ENCODE results near the gene HSF2BP. TPM values are rescaled to one million over a fixed set of nuclear protein-coding genes. Genes with fewer than 3 reads are reported as not detected.
A peak's percentile ranks its signal among the peaks of the same experiment; 100 is the strongest.

The HSF2BP gene
- total RNA-seq, 1 donor, result 1.8 TPM

- Histone ChIP-seq H3K36me3 (ENCODE audit: insufficient read depth, low read length) (peaks cover 37% of the 10 kb centered on the region), H2AFZ (ENCODE audit: low read length) (no peak overlapping the region), H4K20me1 (ENCODE audit: insufficient read depth, low read length) (no peaks in the 10 kb centered on the region), H3K27me3 (ENCODE audit: insufficient read depth, low read length) (no peaks in the 10 kb centered on the region), H3K9me3 (ENCODE audit: low read depth, low read length) (no peaks in the 10 kb centered on the region), H3K4me1 (ENCODE audit: insufficient read depth, low read length) (no peaks in the 10 kb centered on the region), H3K4me2 (ENCODE audit: insufficient read depth, low read length) (no peak overlapping the region), H3K27ac (ENCODE audit: low read depth, low read length) (no peak overlapping the region), H3K4me3 (ENCODE audit: insufficient read depth, low read length) (no peak overlapping the region), H3K79me2 (ENCODE audit: insufficient read depth, low read length) (no peaks in the 10 kb centered on the region)
- DNase-seq (ENCODE audit: insufficient read length, low spot score, missing footprints), result peak; percentile 47
- no peak for TF ChIP-seq CTCF (IDR thresholded peaks at IDR 0.05; ENCODE audit: extremely low read depth, low read depth, low read length)
Observed at GRCh38 chr21:43694437-43695079, 35.3 kb upstream of the HSF2BP start.

- Histone ChIP-seq H3K9me3 (ENCODE audit: low read depth, low read length) (no peaks in the 10 kb centered on the region), H3K27me3 (ENCODE audit: insufficient read depth, low read length) (no peaks in the 10 kb centered on the region), H3K4me1 (ENCODE audit: insufficient read depth, low read length) (no peaks in the 10 kb centered on the region), H3K36me3 (ENCODE audit: insufficient read depth, low read length) (peaks cover 43% of the 10 kb centered on the region), H2AFZ (ENCODE audit: low read length) (no peak overlapping the region), H3K4me3 (ENCODE audit: insufficient read depth, low read length) (no peak overlapping the region), H3K27ac (ENCODE audit: low read depth, low read length) (no peak overlapping the region), H3K79me2 (ENCODE audit: insufficient read depth, low read length) (no peaks in the 10 kb centered on the region), H4K20me1 (ENCODE audit: insufficient read depth, low read length) (no peaks in the 10 kb centered on the region), H3K4me2 (ENCODE audit: insufficient read depth, low read length) (no peak overlapping the region)
- DNase-seq (ENCODE audit: insufficient read length, low spot score, missing footprints), result peak; percentile 6
- no peak for TF ChIP-seq CTCF (IDR thresholded peaks at IDR 0.05; ENCODE audit: extremely low read depth, low read depth, low read length)
Observed at GRCh38 chr21:43693981-43694380, 34.7 kb upstream of the HSF2BP start.

- Histone ChIP-seq H3K4me3 (ENCODE audit: insufficient read depth, low read length) (no peak overlapping the region), H3K4me1 (ENCODE audit: insufficient read depth, low read length) (no peaks in the 10 kb centered on the region), H3K36me3 (ENCODE audit: insufficient read depth, low read length) (peaks cover 48% of the 10 kb centered on the region), H3K27ac (ENCODE audit: low read depth, low read length) (no peak overlapping the region), H3K79me2 (ENCODE audit: insufficient read depth, low read length) (no peaks in the 10 kb centered on the region), H3K27me3 (ENCODE audit: insufficient read depth, low read length) (no peaks in the 10 kb centered on the region), H4K20me1 (ENCODE audit: insufficient read depth, low read length) (no peaks in the 10 kb centered on the region), H3K4me2 (ENCODE audit: insufficient read depth, low read length) (no peak overlapping the region), H2AFZ (ENCODE audit: low read length) (no peak overlapping the region), H3K9me3 (ENCODE audit: low read depth, low read length) (no peaks in the 10 kb centered on the region)
- peak; percentile 6 for DNase-seq (ENCODE audit: insufficient read length, low spot score, missing footprints)
- TF ChIP-seq CTCF (IDR thresholded peaks at IDR 0.05; ENCODE audit: extremely low read depth, low read depth, low read length), result no peak
Observed at GRCh38 chr21:43692949-43693348, 33.7 kb upstream of the HSF2BP start.

- Histone ChIP-seq H3K27ac (ENCODE audit: low read depth, low read length) (no peak overlapping the region), H2AFZ (ENCODE audit: low read length) (no peak overlapping the region), H3K79me2 (ENCODE audit: insufficient read depth, low read length) (no peaks in the 10 kb centered on the region), H3K36me3 (ENCODE audit: insufficient read depth, low read length) (peaks cover 56% of the 10 kb centered on the region), H3K4me2 (ENCODE audit: insufficient read depth, low read length) (no peak overlapping the region), H4K20me1 (ENCODE audit: insufficient read depth, low read length) (no peaks in the 10 kb centered on the region), H3K4me1 (ENCODE audit: insufficient read depth, low read length) (no peaks in the 10 kb centered on the region), H3K27me3 (ENCODE audit: insufficient read depth, low read length) (no peaks in the 10 kb centered on the region), H3K4me3 (ENCODE audit: insufficient read depth, low read length) (no peak overlapping the region), H3K9me3 (ENCODE audit: low read depth, low read length) (no peaks in the 10 kb centered on the region)
- peak; percentile 57 for DNase-seq (ENCODE audit: insufficient read length, low spot score, missing footprints)
- no peak for TF ChIP-seq CTCF (IDR thresholded peaks at IDR 0.05; ENCODE audit: extremely low read depth, low read depth, low read length)
Observed at GRCh38 chr21:43691801-43692200, 32.5 kb upstream of the HSF2BP start.

Data from osteoblast (primary cell).